Activated T-cell treated with anti-CD3 and anti-CD28 coated beads, Interleukin-2, amount 50 U/mL, for 48 hours (primary cell): ENCODE data around the gene GET4.

Experiments
- DNase-seq, 2 experiments: peaks; one replicate each; pipeline ENCODE4 v3.0.0-alpha.2; 2020

Gene GET4

DNA sequence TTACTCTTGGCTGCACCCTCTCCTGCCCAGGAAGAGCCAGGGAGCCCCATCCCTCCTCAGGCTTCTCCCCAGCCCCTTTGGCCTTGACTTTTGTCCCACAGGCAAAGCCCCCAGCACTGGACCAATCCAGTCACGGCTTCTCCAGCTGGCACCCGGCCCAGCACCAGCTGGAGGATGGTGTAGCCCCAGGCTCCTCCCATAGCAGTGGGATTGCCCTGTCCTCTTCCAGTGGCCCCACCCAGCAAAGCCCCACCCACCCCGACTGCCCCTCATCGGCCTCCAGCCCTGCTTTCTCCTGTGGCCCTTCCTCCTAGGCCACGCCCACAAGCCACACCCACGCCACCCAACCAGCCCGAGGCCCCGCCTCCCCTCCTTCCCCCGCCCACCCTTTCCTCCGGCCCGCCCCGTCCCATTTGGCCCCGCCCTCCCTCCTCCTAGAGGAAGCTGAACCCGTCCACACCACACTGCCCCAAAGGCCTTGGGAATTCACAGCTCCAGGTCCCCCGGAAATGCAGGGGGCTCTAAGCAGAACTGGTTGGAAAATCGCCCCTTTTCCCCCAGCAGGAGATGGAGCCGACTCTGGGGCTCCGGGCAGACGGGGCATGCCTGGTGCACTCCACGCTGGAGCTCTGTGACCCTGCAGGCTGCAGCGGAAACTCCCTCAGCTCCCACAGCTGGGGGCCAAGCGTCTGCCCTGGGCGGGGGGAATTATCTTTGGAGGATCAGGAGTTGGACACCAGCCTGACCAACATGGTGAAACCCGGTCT, 25.2 kb downstream of the GET4 start:
- peak; percentile 71 to 74 for DNase-seq

- no peak for DNase-seq
Measured at GRCh38 chr7:902996-903395, 26.6 kb downstream of the GET4 start.

DNA sequence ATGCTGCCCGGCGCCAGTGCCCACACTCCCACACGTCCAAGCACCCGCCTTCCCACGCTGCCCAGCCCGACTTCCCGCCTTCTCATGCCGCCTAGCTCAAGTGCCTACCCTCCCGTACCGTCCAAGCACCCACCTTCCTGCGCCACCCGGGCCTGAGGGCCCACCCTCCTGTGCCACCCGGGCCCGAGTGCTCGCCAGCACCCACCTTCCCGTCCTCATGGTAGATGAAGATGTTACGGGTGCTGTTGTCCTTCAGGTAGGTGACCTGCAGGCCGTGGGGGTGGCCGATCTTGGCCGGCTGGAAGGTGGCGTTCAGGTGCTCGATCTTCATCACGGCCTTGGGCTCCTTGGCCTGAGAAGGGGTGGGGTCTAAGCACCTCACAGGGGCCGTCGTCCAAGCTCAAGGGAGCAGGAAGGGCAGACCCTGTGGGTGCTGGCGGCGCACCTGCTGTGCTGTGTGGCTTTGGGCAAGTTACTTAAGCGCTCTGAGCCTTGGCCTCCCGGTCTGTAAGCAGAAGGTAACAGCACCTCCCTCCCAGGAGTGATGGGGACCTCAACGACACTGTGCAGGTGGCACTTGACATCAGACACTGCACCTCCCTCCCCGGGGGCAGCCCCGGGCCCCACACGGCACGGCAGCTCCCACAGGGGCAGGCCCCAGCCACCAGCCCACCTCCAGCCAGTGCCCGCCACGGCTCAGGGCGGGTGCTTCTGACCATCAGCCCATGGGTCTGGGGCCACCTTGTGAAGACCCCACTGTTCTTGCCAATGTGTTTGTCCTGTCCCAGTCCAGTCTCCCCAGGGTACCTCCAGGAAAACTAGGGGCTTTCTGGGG, 27.8 kb downstream of the GET4 start:
- DNase-seq = no peak

- no peak for DNase-seq
Measured at GRCh38 chr7:904847-905246, 28.5 kb downstream of the GET4 start.

- no peak for DNase-seq
Measured at GRCh38 chr7:906776-907157, 30.4 kb downstream of the GET4 start.

- no peak for DNase-seq
Measured at GRCh38 chr7:907158-907980, 31.0 kb downstream of the GET4 start.

DNA sequence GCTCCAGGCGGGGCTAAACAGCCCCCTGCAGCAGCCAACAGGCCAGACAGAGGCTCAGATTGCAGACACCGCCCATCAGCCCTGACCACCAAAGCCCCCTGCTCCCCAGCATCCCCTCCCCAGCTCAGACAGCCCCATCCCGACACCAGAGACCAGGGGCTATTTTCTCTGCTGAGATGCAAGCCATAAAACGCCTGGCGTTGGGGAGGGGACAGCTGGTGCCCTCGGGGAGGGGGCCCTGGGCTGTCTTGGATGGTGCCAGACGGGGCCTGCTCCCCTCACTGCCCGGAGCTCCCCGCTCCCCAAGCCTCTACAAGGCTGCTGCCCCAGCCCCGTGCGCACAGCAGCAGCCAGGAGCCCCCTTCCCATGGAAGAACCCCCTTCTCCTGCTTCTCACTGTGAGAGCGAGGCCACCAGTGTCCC, 31.8 kb downstream of the GET4 start:
- DNase-seq = no peak

- DNase-seq = peak; percentile 86 to 89
Measured at GRCh38 chr7:908591-909357, 32.4 kb downstream of the GET4 start.

GRCh38 chr7:909358-910329, 33.3 kb downstream of the GET4 start:
- DNase-seq = peak; percentile 43 to 54

- DNase-seq = no peak
Measured at GRCh38 chr7:910441-910861, 34.1 kb downstream of the GET4 start.

DNA sequence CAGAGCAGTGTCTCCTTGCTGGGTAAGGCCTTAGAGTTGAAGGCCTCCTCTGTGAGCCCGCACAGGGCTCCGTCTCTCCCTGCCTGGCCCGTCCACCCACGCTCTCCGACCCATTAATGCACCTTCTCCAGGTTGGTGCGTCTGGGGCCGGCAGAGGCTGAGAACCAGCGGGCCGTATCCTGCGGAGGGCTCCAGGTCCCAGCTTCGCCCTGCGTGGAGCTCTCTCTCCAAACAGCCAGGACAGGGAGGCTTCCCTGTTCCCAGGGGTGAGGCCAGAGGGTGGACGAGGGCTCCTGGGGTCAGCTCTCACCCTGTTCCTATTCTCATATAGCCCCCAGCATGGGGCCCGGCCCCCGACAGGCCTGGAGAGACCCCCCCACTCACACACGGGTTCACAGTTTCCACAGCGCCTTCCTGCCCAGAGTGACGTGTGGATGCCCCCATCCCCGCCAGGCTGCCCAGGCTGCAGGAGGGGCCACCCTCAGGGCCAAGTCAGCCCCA, 34.6 kb downstream of the GET4 start:
- DNase-seq = no peak

DNA sequence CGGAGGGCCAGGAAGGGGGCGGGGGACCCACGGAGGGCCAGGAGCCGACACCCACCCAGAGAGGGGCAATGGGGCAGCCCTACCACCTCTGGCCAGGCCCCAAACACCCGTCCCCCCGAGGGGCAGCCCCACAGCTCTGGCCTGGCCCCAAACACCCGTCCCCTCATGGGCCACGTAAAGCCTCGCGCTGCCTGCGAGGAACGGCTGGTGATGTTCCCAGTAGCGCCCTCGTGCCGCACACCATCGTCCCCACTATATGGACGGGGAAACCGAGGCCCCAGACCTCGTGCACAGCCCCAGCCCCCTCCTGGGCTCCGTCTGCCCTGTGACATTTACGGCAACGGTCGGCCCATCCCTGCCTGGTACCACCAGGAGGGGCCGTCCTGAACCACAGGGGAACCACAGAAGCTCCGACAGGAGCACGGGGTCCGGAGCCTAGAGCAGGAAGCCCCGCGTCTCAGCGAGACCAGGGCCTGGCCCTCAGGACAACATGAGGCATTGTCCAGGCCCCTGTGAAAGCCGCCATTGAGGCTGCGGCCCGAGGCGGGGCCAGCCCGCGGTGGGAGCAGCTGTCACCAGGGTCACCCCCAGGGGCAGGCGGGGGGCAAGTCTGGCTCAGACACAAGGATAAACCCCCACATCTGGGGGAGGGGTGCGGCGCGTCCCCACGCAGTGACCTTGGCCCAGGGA, 35.6 kb downstream of the GET4 start:
- DNase-seq = no peak

DNA sequence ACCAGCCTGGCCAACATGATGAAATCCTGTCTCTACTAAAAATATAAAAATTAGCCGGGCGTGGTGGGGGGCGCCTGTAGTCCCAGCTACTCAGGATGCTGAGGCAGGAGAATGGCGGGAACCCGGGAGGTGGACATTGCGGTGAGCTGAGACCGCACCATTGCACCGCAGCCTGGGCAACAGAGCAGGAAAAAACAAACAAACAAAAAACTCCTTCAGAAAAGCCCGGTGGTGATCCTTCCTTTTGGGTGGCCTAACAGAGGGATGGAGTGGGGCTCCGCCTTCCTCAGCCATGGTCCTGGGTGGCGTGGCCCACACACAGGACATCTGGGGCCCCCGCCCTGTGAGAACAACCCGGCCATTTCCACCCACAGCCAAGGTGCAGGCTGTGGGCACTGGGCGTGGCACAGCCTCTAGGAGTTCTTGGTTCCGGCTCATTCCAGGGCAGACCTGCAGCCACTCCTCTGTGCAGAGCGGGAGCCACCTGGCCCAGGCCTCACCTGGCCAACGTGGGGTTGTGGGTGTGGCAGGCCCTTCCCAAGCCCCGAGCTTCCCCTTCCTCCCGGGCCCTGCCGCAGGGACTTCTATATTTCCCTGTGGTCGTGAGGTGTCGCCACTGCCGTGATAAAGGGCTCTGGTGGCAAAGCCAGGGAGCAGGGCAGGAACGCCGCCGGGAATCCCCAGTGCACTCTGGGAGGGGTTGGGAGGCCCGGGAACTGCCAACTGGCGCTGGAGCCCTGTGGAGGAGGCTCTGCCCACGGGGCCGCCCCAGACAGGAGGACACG, 37.6 kb downstream of the GET4 start:
- DNase-seq = no peak

DNA sequence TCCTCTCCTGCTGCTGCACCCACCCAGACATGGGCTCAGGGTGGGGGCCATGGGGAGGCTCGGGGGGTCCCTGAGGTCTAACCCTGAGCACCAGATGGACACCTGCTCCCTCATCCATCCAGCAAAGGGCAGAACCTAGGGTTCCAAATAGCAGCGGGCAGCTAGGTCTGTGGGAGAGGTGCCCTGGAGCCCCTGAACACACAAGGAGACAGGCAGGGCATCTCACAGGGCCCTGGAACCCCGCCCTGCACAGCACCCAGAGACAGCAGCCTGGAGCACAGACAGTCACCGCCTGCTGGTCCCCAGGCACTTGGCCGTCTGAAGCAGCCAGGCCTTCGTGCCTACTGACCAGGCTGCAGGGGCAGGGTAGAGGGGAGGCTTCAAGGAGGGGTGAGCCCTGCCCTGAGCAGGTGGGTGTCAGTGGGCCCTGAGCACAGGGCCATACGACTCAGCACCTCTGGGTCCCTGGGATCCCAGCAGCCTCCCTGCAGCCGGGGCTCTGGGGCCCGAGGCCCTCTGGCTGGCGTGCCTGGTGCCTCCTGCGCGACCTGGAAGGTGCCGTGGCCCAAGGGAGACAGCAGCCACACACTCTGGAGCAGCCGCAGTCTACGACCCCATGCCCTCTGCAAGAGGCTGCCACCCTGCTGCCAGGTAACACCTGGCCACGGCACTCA, 38.3 kb downstream of the GET4 start:
- no peak for DNase-seq

DNA sequence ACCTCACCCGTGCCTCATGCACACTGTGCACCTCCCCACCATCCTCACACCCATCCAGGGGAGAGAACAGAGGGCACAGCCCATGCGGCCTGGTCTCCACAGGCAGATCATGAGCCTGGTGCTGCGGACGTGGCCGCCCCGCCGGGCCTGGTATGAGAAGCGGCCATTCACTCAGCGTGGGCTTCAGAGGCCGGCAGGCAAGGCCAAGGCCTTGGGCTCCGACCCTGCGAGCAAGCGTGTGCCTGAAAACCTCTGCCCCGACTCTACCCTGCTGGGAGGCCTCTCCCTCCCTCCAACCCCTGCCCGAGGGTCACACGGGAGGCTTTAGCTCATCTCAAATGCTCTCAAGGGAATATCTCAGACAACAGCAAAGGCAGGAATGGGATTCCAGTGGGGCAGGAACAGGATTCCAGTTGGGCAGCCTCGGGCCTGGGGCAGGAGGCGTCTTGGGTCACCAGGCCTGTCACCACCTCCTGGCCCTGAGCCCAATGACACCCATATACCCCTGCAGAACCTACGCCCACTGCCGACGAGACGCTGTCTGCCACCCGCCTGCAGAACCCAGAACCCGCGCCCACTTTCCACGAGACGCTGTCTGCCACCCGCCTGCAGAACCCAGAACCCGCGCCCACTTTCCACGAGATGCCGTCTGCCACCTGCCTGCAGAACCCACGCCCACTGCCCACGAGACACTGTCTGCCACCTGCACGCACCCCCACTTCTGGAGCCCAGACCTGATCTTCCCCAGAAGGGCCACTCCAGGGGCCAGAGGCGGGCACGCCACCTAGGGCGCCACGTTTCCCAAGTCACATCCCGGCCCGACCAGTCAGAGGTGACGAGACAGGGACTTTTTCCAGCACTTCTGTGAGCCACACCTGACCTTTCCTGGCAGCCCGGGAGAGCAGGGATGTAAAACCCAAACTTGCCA, 39.2 kb downstream of the GET4 start:
- DNase-seq = no peak

- DNase-seq = no peak
Measured at GRCh38 chr7:916291-916941, 40.1 kb downstream of the GET4 start.
